Measurements from ENCODE around the gene BATF3.

GRCh38 chr1:212655668-212656440 is 43.8 kb downstream of the BATF3 start:
- TF ChIP-seq CTCF (IDR thresholded peaks at IDR 0.05; ENCODE audit: low read depth, low read length) (no peak), EZH2phosphoT487 (IDR thresholded peaks at IDR 0.05; ENCODE audit: low read depth) (no peak)
